Measurements from ENCODE around the gene ZNF48.
A peak's percentile ranks its signal among the peaks of the same experiment; 100 is the strongest.

ZNF48 gene

GRCh38 chr16:30416624-30417528, 21.7 kb downstream of the ZNF48 start:
- Histone ChIP-seq H3K36me3 (ENCODE audit: insufficient read depth, low read length) (peaks cover 41% of the 10 kb centered on the region), H4K20me1 (ENCODE audit: insufficient read depth, low read length) (no peaks in the 10 kb centered on the region), H2AFZ (ENCODE audit: low read length) (no peak overlapping the region), H3K9ac (ENCODE audit: low read length) (peak overlapping the region; percentile 70), H3K9me3 (ENCODE audit: low read length) (no peaks in the 10 kb centered on the region), H3F3A (ENCODE audit: insufficient read depth, low read length) (no peaks in the 10 kb centered on the region), H3K27ac (ENCODE audit: low read depth, low read length, poor library complexity, severe bottlenecking) (peak overlapping the region; percentile 26), H3K9me2 (ENCODE audit: low read depth, low read length) (no peaks in the 10 kb centered on the region), H3K4me1 (ENCODE audit: insufficient read depth, low read length, severe bottlenecking) (peaks cover 19% of the 10 kb centered on the region), H3K79me2 (ENCODE audit: insufficient read depth, low read length) (no peaks in the 10 kb centered on the region), H3K27me3 (ENCODE audit: insufficient read depth, low read length) (no peaks in the 10 kb centered on the region), H3K4me2 (ENCODE audit: low read length) (peak overlapping the region; percentile 59), H3K4me3 (ENCODE audit: low read depth, low read length, poor library complexity, severe bottlenecking) (peak overlapping the region; percentile 54)
- TF ChIP-seq EZH2 (IDR thresholded peaks at IDR 0.05; ENCODE audit: borderline replicate concordance, low read length) (no peak), CTCF (IDR thresholded peaks at IDR 0.05; ENCODE audit: low read length) (no peak)

GRCh38 chr16:30417529-30418349, 22.5 kb downstream of the ZNF48 start:
- H3K9me3 ChIP-seq (ENCODE audit: low read length) = no peaks in the 10 kb centered on the region

More at GRCh38 chr16:30417529-30418349, 22.5 kb downstream of the ZNF48 start:
- H3K4me3 ChIP-seq (ENCODE audit: low read depth, low read length, poor library complexity, severe bottlenecking) = peak overlapping the region; percentile 54
- H3K36me3 ChIP-seq (ENCODE audit: insufficient read depth, low read length) = peaks cover 41% of the 10 kb centered on the region
- H3K4me2 ChIP-seq (ENCODE audit: low read length) = peak overlapping the region; percentile 59
- no peaks in the 10 kb centered on the region for H3K9me2 ChIP-seq (ENCODE audit: low read depth, low read length)
- no peak for TF ChIP-seq EZH2 (IDR thresholded peaks at IDR 0.05; ENCODE audit: borderline replicate concordance, low read length)
- peak; percentile 37; the same call in 1 of the 2 replicates for TF ChIP-seq CTCF (IDR thresholded peaks at IDR 0.05; ENCODE audit: low read length)
- H3K4me1 ChIP-seq (ENCODE audit: insufficient read depth, low read length, severe bottlenecking) = peaks cover 19% of the 10 kb centered on the region
- H3K27ac ChIP-seq (ENCODE audit: low read depth, low read length, poor library complexity, severe bottlenecking) = peak overlapping the region; percentile 77
- peak overlapping the region; percentile 70 for H3K9ac ChIP-seq (ENCODE audit: low read length)
- no peaks in the 10 kb centered on the region for H3F3A ChIP-seq (ENCODE audit: insufficient read depth, low read length)
- H3K79me2 ChIP-seq (ENCODE audit: insufficient read depth, low read length) = no peaks in the 10 kb centered on the region
- no peaks in the 10 kb centered on the region for H4K20me1 ChIP-seq (ENCODE audit: insufficient read depth, low read length)
- no peak overlapping the region for H2AFZ ChIP-seq (ENCODE audit: low read length)
- no peaks in the 10 kb centered on the region for H3K27me3 ChIP-seq (ENCODE audit: insufficient read depth, low read length)
